ENCODE results near the gene PRKG1. TPM values are rescaled to one million over a fixed set of nuclear protein-coding genes. Genes with fewer than 3 reads are reported as not detected.

The PRKG1 gene
- total RNA-seq, 1 donor = 19.5 TPM

DNA sequence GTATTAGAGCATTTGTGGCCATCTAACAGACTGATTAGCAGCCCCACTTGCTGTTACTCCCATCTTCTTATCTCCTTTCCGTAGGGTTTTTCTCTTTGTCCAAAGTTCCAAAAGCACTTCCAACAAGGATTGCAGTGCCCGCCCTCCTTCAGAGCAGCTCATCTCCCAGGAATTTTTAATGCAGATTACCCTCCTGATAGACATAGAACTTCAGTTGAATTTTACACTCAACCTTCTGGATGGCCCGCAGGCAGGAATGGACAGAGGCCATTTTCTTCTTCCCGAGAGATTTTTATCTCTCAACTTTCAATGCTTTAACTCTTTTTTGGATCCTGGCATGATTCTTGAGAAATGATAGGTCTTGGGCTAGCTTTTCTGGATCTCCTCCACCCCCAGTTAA, 23.3 kb downstream of the PRKG1 start:
- Histone ChIP-seq H3K9me3 (ENCODE audit: low read depth, low read length) (no peaks in the 10 kb centered on the region), H3K4me1 (ENCODE audit: insufficient read depth, low read length) (peaks cover 5% of the 10 kb centered on the region), H2AFZ (ENCODE audit: low read length) (no peak overlapping the region), H3K27me3 (ENCODE audit: insufficient read depth, low read length) (no peaks in the 10 kb centered on the region), H3K36me3 (ENCODE audit: insufficient read depth, low read length) (no peaks in the 10 kb centered on the region), H3K27ac (ENCODE audit: low read depth, low read length) (no peak overlapping the region), H3K4me2 (ENCODE audit: insufficient read depth, low read length) (no peak overlapping the region), H3K79me2 (ENCODE audit: insufficient read depth, low read length) (no peaks in the 10 kb centered on the region), H4K20me1 (ENCODE audit: insufficient read depth, low read length) (no peaks in the 10 kb centered on the region), H3K4me3 (ENCODE audit: insufficient read depth, low read length) (no peak overlapping the region)
- peak; percentile 14 for DNase-seq (ENCODE audit: insufficient read length, low spot score, missing footprints)
- TF ChIP-seq, protein P1, sequence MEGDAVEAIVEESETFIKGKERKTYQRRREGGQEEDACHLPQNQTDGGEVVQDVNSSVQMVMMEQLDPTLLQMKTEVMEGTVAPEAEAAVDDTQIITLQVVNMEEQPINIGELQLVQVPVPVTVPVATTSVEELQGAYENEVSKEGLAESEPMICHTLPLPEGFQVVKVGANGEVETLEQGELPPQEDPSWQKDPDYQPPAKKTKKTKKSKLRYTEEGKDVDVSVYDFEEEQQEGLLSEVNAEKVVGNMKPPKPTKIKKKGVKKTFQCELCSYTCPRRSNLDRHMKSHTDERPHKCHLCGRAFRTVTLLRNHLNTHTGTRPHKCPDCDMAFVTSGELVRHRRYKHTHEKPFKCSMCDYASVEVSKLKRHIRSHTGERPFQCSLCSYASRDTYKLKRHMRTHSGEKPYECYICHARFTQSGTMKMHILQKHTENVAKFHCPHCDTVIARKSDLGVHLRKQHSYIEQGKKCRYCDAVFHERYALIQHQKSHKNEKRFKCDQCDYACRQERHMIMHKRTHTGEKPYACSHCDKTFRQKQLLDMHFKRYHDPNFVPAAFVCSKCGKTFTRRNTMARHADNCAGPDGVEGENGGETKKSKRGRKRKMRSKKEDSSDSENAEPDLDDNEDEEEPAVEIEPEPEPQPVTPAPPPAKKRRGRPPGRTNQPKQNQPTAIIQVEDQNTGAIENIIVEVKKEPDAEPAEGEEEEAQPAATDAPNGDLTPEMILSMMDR (IDR thresholded peaks at IDR 0.05; ENCODE audit: extremely low read depth, low read depth, low read length) = no peak

DNA sequence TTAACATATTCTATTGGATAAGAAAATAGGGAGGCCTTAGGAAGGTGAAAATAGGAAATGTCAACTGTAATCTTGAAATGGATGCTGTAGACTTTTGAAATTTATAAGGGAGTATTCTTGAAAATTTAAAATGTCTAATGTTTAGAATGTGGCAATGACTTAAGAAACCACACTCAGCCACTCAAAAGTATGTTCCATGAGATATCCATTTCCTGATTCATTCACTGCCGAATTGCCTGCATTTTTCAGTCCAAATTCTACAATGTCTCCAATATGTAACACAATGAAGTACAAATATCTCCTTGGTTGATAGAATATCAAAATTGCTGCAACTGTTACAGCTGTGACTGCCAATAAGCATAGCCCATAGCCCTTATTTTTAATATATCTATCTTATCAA, 25.9 kb downstream of the PRKG1 start:
- Histone ChIP-seq H3K4me3 (ENCODE audit: insufficient read depth, low read length) (no peak overlapping the region), H4K20me1 (ENCODE audit: insufficient read depth, low read length) (no peaks in the 10 kb centered on the region), H3K4me2 (ENCODE audit: insufficient read depth, low read length) (no peak overlapping the region), H3K27ac (ENCODE audit: low read depth, low read length) (no peak overlapping the region), H3K9me3 (ENCODE audit: low read depth, low read length) (no peaks in the 10 kb centered on the region), H3K4me1 (ENCODE audit: insufficient read depth, low read length) (peaks cover 5% of the 10 kb centered on the region), H3K36me3 (ENCODE audit: insufficient read depth, low read length) (no peaks in the 10 kb centered on the region), H2AFZ (ENCODE audit: low read length) (no peak overlapping the region), H3K79me2 (ENCODE audit: insufficient read depth, low read length) (no peaks in the 10 kb centered on the region), H3K27me3 (ENCODE audit: insufficient read depth, low read length) (no peaks in the 10 kb centered on the region)
- TF ChIP-seq, protein P1 (IDR thresholded peaks at IDR 0.05; ENCODE audit: extremely low read depth, low read depth, low read length) = no peak
- DNase-seq (ENCODE audit: insufficient read length, low spot score, missing footprints) = peak; percentile 30

DNA sequence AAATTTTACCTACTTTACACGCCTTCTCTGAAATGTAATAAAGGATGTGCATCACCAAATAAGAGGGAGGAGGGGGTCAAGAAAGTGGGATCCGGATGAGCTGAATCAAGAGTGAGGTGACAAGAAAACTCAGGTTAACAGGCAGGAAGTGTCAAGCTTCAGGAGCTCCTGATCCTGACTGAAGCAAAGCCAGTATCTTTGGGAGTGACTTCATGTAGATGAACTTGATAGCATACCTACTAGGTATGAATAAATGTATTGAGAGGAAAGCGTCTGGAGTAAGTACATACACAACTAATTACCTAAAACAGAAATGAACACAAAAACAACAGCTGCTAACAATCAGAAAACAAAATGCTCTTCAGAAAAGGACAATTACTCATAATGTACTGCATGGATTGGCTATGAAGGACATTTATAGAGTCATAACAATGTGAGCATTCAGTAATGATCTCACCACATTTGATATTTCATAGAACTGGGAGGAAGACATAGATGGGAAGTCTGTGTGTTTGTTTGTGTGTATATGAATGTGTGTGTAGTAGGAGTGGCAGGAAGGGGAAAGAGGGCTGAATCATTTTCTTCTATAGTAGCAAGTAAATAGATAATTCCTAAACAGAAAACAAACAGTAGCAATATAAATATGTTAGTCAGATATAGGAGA, 29.4 kb downstream of the PRKG1 start:
- DNase-seq (ENCODE audit: insufficient read length, low spot score, missing footprints) = no peak
- no peak overlapping the region for H2AFZ ChIP-seq (ENCODE audit: low read length)
- TF ChIP-seq, protein P1 (IDR thresholded peaks at IDR 0.05; ENCODE audit: extremely low read depth, low read depth, low read length) = no peak

DNA sequence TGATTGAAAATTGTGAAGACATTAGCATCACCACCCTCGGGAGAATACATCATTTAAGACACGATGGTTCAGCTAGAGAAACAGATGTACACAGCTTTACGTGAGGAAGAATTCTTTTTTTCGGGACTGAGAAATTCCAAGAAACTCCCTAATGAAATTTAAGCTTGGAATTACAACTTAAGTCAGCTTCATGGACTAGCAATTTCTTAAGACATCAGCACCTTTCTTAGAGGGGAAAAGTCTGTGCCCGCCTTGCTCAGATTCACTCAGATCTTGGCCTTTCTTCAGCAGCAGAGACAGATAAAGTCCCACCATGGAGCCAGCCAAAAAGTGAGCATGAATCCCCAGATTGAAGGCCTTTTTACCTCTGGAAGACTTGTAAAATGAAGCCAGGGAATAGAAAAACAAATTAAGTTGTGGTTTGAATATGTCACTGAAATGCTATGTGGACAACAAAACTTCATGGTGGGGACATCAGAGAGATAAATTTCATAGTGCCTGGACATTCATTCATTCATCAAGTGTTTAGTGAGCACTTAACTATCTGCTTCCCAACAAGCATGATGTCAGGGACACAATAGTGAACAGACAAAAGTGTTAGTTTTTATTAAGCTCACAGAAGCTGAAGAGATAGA, 32.1 kb downstream of the PRKG1 start:
- no peak for DNase-seq (ENCODE audit: insufficient read length, low spot score, missing footprints)
- peaks cover 22% of the 10 kb centered on the region for H3K4me1 ChIP-seq (ENCODE audit: insufficient read depth, low read length)
- no peaks in the 10 kb centered on the region for H3K79me2 ChIP-seq (ENCODE audit: insufficient read depth, low read length)

More for the DNA sequence above, 29.4 kb downstream of the PRKG1 start:
- no peak overlapping the region for H3K4me3 ChIP-seq (ENCODE audit: insufficient read depth, low read length)
- no peaks in the 10 kb centered on the region for H3K79me2 ChIP-seq (ENCODE audit: insufficient read depth, low read length)
- no peak overlapping the region for H3K4me2 ChIP-seq (ENCODE audit: insufficient read depth, low read length)
- H3K36me3 ChIP-seq (ENCODE audit: insufficient read depth, low read length) = no peaks in the 10 kb centered on the region
- no peaks in the 10 kb centered on the region for H3K27me3 ChIP-seq (ENCODE audit: insufficient read depth, low read length)
- no peaks in the 10 kb centered on the region for H3K9me3 ChIP-seq (ENCODE audit: low read depth, low read length)
- peaks cover 10% of the 10 kb centered on the region for H3K4me1 ChIP-seq (ENCODE audit: insufficient read depth, low read length)
- no peaks in the 10 kb centered on the region for H4K20me1 ChIP-seq (ENCODE audit: insufficient read depth, low read length)
- H3K27ac ChIP-seq (ENCODE audit: low read depth, low read length) = no peak overlapping the region

More for the DNA sequence above, 32.1 kb downstream of the PRKG1 start:
- no peak overlapping the region for H2AFZ ChIP-seq (ENCODE audit: low read length)
- H3K27ac ChIP-seq (ENCODE audit: low read depth, low read length) = no peak overlapping the region
- no peak overlapping the region for H3K4me3 ChIP-seq (ENCODE audit: insufficient read depth, low read length)
- no peaks in the 10 kb centered on the region for H4K20me1 ChIP-seq (ENCODE audit: insufficient read depth, low read length)
- no peaks in the 10 kb centered on the region for H3K36me3 ChIP-seq (ENCODE audit: insufficient read depth, low read length)
- H3K27me3 ChIP-seq (ENCODE audit: insufficient read depth, low read length) = no peaks in the 10 kb centered on the region
- H3K4me2 ChIP-seq (ENCODE audit: insufficient read depth, low read length) = no peak overlapping the region
- H3K9me3 ChIP-seq (ENCODE audit: low read depth, low read length) = no peaks in the 10 kb centered on the region
- TF ChIP-seq, protein P1 (IDR thresholded peaks at IDR 0.05; ENCODE audit: extremely low read depth, low read depth, low read length) = no peak
